SIG-M5 treated with dmso at 0.1 percent for 504 hours (cell line): ENCODE results near the gene ITPR1.

ENCODE experiments used
- DNase-seq: peaks from one replicate; lab custom pipeline; 2025; ENCODE audit not compliant: unreplicated experiment; lab: John Stamatoyannopoulos, UW

The ITPR1 gene

DNA sequence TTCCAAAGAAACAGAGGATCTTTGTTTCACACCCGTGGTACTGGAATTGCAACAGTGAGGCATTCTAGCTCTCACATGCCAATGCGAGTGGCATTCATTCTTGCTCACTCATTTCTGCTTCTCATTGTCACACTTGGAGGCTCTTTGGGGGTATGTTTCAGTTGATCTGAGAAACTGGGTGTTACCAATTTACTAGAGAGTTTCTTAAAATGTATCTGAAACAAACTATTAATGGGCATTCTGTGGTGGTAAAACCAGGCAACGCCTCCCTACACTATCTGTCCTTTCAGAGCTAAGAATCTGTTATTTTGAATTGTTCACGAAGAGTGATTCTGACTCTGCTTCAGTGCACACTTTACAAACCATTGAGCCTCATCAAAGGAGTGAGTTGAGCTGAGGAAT is 345.5 kb downstream of the ITPR1 start:
- DNase-seq = no peak

DNA sequence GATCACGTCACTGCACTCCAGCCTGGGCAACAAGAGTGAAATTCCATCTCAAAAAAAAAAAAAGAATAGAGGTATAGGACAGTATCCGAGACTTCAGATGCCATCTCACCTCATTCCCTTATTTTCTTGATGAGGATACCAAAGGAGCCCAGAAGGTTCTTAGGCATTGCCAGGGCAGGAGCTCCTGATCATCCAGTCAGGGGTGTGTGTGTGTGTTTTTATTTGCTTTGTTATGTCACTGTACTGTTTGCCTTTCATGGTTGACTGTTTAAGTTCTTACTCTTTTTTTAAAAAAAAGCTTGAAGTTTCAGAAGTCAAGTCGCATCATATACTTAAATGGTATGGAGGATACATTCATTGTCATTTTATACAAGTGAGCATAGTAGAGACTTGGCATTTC is 346.1 kb downstream of the ITPR1 start:
- no peak for DNase-seq

DNA sequence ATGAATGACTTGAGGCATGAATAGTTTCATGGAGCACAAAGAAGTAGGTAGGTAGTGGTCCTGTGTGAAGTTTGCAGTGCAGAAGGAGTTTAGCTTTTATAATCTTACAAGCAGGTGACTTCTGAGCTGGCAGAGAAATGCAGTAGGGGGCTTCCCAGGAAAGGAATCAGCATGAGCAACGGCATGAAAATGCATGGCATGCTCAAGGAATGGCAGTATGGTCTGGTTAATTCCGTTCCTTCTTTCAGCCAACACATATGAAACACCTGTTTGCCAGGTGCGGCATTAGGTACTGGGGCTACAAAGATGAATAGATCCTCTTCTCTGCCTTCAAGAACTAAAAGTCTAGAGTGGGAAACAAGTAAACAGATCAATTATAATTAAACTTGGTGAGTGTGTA is 348.1 kb downstream of the ITPR1 start:
- DNase-seq = no peak

DNA sequence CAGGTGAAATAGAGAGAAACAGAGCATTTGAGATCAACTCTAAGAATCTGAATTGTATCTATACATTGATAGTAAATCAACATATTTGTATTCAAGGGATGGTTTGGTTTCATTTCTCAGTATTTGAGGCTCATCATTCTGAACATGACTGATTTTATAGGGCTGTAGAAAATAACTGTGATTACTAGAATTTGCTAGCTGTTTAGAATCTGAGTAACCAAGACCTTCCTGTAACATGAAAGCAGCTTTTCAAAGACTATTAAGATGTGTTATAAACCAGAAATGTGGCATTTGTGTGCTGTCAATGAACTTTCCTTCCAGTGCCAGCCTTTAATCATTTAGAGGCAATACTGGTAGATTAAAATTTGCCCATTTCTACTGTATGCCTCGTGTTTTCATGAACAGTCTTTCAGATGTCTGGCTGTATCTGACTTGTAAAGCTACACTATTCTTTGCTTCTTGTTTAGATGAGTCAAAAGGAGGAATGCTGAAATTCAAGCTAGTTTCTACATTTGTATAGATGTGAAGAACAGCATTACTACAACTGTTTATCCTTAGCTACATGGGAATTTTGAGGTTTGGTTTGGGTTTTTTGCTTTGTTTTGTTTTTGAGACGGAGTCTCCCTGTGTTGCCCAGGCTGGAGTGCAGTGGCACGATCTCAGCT is 348.8 kb downstream of the ITPR1 start:
- no peak for DNase-seq

DNA sequence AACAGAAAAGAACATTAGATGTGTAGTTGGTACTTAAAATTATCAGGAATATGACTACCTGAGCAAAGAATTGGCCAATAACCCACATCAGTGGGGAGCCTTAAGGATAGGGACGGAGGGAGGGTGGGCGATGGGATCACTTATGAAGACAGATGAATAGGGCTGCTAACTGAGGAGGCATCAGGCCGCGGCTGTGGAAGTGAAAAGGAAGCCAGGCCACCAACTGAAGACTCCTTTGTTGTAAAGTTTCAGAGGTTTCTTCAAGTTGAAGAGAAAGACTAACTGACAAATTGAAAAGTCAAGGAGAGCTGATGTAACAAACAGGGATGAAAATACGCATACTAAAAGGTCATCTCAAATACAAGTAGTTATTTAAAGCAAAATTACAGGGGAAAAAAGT is 350.5 kb downstream of the ITPR1 start:
- DNase-seq = no peak

DNA sequence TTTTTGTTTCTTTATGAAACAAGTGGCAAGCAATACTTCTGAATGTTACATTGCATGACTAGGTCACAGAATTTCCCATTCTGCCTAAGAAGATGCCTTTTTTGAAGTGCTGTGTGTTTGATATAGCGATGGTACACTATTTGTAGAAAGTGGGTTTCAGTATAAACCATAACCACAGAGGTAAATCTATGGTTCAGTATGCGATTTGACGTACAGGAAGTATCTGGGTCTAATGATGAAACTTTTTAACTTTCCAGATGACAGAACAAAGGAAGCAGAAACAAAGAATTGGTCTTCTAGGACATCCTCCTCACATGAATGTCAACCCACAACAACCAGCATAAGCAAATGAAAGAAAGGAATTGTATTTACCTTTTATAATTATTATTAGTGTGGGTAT is 352.7 kb downstream of the ITPR1 start:
- no peak for DNase-seq

DNA sequence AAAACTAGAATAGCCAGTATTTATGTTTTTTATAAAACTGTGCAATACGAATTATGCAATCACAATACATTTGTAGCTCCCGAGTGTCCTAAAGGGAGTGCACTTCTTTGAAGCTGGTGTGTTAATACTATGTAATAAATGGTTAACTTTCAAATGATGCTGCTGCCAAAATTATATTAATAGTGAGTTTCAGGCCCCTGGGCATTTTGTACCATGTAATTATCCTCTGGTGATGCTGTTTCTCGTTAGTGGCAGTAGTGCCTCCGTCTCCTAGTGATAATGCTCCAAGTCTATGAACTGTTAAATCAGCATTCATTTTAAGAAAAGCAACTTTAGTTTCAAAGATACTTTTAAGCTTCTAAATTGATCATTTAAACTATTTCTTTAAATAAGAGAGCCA is 353.4 kb downstream of the ITPR1 start:
- DNase-seq = no peak

DNA sequence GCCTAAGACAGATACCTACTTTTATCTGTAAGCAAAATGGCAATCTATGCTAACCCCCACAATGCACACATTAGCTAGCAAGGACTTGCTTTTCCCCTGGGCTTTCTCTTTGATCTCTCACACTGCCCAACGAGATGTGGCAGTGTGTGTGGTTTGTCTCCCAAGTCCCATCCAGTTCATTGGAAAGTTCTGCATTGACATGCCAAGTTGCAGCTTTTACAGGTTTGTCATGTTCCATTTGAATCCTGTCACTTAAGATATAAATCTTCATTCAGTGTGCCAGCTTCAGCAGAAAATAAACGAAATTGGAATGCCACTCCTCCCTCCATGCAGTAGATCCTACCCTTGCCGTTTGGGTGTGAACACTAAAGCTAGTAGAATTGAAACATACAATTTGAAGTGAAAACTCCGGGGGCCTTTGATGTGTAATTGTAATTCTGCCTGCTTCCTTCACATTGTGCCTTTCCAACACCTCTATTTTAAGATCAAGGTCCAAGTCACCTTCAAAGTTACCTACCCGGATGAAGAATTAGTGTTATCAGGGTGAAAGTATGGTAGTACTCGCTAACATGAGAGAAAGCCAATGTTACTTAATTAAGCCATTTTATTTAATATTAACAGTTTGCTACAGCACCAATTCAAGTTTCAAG is 355.2 kb downstream of the ITPR1 start:
- DNase-seq = no peak

DNA sequence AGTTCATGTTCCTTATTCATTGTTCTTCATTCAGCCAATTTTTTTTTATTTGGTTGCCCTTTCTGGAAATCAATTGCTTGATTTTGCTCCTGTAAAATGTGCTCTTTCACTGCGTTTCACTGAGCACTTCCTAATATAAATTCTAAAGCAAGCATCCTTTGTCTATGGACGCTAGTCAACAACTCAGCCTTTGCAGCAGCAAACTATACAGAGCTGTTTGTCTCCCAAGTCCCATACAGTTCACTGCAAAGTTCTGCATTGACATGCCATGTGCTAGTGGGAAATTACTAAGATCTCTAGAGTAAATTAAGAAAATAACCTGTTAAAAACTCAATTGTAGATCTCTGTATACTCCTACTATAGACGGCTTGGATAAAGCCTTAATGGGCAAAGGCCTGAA is 356.0 kb downstream of the ITPR1 start:
- DNase-seq = no peak

DNA sequence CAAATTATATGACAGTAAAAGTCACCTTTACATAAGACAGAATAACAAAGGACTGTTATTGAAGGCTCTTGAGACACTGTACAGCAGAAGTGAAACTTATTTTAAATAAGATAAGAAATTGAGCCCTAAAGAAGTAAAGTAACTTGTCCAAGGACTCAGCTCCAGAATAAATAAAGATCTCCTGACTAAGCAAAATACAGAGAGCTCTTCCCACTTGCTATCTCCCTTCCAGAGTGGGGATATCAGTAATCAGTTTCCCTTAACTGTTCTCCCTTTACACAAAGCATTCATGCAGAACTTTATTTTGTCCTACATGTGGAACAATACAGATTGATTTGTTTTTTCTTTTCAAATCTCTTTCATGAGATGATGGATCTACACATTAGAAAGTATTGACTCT is 356.6 kb downstream of the ITPR1 start:
- no peak for DNase-seq

DNA sequence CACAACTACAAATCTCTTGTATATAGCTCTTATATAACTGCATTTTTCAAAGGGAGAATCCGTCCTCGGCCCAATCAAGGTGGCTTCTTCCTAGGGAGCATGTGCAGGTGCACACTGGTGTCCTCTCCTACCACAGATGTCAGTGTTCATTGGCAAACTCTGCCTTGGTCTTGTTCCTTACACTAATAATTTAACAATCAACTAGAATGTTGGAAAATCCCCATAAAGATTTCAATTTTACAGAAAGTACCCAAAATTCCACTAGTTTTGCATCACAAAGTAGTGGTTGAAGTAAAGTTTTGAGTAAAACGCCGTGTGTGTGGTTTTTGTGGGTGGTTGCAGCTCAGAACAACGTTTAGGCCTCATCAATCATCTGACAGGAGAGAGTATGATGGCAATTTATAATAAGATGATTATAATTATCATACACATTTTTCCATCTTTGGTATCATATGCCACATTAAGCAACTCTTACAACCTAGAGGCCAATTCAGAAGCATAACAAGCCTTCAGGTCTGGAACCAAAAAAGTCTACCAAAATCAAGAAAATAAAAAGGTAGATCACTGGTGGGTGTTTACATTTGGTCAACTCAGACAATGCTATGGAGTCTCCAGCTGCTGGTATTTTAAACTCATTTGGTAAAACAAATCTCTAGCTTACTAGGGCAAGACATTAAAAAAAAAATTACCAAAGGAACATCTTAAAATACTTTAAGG is 357.2 kb downstream of the ITPR1 start:
- no peak for DNase-seq

DNA sequence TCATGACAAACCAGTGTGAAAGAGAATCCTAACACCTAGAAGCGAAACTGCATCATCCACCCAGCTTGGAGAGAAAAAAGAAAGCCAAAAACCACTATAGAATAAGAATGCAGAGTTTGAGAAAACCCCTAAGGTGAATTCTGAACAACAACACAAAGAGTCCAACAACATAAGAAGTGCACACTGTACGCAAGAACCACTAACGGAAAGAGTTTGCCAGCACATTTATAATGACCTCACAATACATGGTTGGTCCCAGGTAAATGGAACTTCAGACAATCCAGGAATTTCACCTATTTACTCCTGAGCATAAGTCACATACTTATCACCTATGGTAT is 357.7 kb downstream of the ITPR1 start:
- no peak for DNase-seq

DNA sequence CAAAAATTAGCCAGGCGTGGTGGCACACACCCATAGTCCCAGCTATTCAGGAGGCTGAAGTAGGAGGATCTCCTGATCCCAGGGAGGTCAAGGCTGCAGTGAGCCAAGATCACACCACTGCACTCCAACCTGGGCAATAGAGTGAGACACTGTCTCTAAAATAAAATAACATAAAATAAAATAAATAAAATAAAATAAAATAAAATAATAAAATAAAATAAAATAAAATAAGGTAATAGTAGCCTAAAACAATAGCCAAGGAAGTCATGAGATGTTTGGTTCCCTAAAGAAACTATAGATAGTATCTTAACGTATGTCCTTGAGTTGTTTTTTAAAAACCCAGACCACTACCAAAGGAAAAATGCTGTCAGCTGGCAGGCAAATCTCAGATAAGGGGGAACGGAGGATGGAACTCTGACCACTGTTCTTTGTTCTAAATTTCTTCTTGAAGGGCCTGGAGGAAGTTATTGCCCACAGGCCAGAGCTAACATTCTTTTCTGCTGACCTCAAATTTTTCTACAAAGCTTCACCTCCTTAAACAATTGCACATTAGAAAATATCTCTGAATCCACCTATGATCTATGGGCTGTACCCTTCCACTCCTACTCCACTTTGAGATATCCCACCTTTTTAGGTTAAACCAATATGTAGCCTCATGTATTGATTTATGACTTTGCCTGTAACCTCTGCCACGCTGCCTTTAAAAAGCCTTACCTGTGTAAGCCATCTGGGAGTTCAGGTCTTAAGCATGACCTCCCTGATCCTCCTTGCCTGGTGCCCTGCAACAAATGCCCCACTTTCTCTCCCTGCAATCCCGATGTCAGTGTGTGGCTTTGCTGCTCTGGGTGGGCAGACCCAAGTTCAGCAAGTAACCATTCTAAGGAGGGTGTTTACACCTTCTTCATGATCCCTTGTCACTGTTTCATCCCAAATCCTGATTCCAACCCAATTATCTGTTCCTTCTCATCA is 359.9 kb downstream of the ITPR1 start:
- DNase-seq = no peak

DNA sequence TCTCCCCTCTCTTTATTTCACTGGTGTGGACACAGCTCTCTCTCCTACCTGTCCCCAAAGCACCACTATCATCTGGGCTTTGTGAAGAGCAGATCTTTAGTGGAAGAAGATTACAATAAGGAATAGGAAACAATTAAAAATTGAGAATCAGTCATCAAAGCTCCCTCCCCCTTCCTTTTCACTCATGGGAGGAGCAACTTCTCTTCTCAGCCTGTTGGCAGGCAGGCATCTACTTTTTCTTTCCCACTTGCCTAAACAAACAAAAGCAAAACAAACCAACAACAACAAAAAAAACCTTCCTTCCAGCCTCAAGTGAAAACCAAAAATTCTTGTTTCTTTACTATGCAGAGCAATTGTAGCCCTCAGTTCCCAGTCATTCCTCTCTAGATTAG is 360.6 kb downstream of the ITPR1 start:
- DNase-seq = no peak

DNA sequence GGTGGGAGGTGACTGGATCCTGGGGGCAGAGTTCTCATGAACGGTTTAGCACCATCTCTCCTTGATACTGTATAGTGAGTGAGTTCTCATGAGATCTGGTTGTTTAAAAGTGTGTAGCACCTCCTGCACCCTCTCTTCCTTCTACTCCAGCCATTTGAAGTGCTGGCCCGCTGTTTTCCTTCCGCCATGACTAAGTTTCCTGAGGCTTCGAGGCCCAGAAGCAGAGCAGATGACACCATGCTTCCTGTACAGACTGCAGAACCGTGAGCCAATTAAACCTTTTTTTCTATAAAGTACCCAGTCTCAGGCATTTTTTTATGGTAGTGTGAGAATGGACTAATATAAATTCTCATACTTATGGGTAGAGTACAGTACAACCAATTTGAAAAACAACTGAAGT is 362.5 kb downstream of the ITPR1 start:
- DNase-seq = no peak

DNA sequence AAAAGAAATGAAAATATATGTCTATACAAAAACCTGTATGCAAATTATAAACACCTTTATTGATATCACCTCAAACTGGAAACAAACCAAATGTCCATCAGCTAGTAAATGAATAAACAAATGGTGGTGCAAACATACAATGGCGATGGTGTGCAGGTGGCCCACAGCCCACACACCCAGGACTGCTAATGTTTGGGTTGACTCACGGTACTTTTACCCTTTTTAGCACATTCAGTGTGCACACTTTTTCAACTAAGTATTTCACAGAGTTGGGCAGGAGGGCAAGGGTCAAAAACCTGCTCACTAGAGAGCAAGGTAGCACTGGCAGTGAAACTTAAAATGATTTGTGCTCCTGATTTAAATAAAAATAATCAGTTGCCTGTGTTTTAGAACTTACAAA is 363.0 kb downstream of the ITPR1 start:
- DNase-seq = no peak

DNA sequence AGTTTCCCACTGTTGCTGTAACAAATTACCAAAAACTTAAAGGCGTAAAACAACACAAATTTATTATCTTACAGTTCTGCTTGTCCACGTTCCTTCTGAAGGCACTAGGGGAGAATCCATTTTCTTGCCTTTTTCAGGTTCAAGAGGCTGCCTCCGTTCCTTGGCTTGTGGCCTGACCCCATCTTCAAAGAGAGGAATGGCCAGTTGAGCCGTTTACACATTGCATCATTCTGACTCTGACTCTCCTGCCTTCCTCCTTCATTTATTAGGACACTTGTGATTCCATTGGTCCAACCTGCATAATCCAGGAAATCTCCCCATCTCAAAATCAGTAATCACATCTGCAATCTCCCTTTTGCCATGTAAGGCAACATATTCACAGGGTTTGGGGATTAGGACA is 363.4 kb downstream of the ITPR1 start:
- no peak for DNase-seq

DNA sequence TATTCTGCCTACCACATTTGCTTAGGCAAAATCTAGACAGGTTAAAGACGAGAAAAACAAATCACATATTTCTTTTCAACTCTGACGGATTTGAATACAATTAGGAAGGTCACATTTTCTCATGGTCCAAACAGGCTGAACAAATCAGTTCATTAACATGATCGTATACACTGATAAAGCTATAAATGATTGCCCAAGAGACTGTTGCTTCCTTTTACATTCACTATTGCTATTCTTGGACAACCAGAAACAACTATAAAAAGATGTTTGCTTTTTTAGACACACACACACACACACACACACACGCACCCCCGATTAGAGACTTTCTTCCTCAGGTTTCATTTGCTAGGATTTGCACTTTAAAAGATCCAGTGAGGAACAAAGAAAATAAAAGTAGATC is 363.8 kb downstream of the ITPR1 start:
- no peak for DNase-seq

DNA sequence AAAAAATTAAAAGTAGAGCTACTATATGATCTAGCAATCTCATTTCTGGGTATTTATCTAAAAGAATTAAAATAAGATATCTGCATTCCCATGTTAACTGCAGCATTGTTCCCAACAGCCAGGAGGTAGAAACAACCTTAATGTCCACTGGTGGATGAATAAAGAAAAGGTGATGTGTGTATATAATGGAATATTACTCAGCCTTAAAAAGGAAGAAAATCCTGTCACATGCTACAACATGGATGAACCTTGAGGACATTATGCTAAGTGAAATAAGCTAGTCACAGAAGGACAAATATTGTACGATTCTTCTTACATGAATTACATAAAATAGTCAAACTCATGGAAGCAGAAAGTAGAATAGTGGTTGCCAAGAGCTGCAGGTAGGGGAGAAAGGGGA is 366.6 kb downstream of the ITPR1 start:
- no peak for DNase-seq

DNA sequence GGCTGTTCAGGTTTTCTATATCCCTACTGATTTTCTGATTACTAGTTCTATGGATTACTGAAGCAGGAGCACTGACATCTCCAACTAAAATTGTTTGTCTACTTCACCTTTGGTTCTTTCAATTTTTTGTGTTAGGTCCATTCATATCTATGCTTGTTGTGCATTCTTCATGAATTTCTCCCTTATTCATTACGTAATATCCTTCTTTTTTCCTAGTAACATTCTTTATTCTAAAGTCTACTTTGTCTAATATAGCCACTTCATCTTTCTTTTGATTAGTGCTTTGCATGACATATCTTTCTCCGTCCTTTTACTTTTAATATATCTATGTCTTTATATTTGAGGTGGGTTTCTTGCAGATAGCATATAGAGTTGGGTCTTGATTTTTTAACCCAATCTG is 369.8 kb downstream of the ITPR1 start:
- no peak for DNase-seq

DNA sequence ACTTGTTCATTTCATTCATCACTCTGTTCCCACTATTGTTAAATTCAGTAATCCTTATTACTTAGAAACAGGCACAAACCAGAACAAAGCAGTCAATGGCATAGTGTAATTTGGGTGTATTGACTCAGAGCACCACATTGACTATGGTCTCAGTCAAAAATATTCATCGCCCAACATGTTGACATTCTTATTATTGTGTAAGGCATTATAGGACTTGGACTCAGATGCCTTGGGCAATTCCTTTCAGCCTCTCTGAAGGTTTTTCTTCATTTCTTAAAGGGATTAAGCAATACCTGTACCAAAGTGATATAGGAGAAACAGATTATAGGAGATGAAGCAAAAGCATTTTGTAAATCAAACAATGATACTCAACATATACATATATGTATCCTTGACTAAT is 371.4 kb downstream of the ITPR1 start:
- peak; percentile 96 for DNase-seq

DNA sequence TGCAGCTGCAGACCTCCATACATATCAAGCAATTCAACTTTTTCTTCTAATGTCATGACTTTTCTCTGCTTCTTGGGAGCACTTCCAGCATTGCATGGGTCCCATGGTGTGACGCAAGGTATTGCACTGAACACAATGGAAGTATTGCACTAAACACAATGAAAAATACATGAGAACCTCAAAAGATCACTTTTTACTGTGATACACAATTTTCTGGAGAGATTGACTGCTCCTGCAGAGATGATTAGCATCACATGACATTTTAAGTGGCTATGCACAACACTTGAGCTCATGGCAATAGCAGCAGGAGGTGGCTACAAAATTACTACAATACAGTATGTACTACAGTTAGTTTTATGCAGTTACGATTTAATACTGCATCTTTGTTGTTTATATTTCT is 372.6 kb downstream of the ITPR1 start:
- peak; percentile 21 for DNase-seq
